SH-SY5Y (cell line): ENCODE results near the gene MAPK8IP3.

ENCODE experiments used
- GATA2 ChIP-seq: IDR thresholded peaks from 2 replicates; pipeline ENCODE4 v1.6.1; 2011; ENCODE audit warnings: mild to moderate bottlenecking, low read depth, low read length
- GATA3 ChIP-seq: IDR thresholded peaks from 2 replicates; pipeline ENCODE4 v1.6.1; 2011; ENCODE audit warnings: low read depth, mild to moderate bottlenecking, low read length, moderate library complexity

The MAPK8IP3 gene

GRCh38 chr16:1749152-1750117 lies 43.4 kb downstream of the MAPK8IP3 start:
- no peak for TF ChIP-seq GATA2
- no peak for TF ChIP-seq GATA3

GRCh38 chr16:1751946-1752345 lies 46.0 kb downstream of the MAPK8IP3 start:
- TF ChIP-seq GATA2 (no peak), GATA3 (no peak)

GRCh38 chr16:1752853-1753252 lies 46.9 kb downstream of the MAPK8IP3 start:
- TF ChIP-seq GATA2 (no peak), GATA3 (no peak)

- TF ChIP-seq GATA2 (no peak), GATA3 (no peak)
Observed at GRCh38 chr16:1754204-1754603, 48.2 kb downstream of the MAPK8IP3 start.

- TF ChIP-seq GATA3 (no peak), GATA2 (no peak)
Observed at GRCh38 chr16:1757714-1758461, 51.9 kb downstream of the MAPK8IP3 start.

- no peak for TF ChIP-seq GATA3
- TF ChIP-seq GATA2 = no peak
Observed at GRCh38 chr16:1758923-1759322, 52.9 kb downstream of the MAPK8IP3 start.

GRCh38 chr16:1759511-1759910 lies 53.5 kb downstream of the MAPK8IP3 start:
- no peak for TF ChIP-seq GATA2
- no peak for TF ChIP-seq GATA3

GRCh38 chr16:1760911-1761310 lies 54.9 kb downstream of the MAPK8IP3 start:
- no peak for TF ChIP-seq GATA2
- no peak for TF ChIP-seq GATA3

- TF ChIP-seq GATA3 (no peak), GATA2 (no peak)
Observed at GRCh38 chr16:1761751-1762150, 55.8 kb downstream of the MAPK8IP3 start.

GRCh38 chr16:1762196-1762878 lies 56.3 kb downstream of the MAPK8IP3 start:
- TF ChIP-seq GATA3 = no peak
- no peak for TF ChIP-seq GATA2

GRCh38 chr16:1762879-1763520 lies 57.0 kb downstream of the MAPK8IP3 start:
- TF ChIP-seq GATA2 (no peak), GATA3 (no peak)

GRCh38 chr16:1763521-1764511 lies 57.8 kb downstream of the MAPK8IP3 start:
- TF ChIP-seq GATA3 (no peak), GATA2 (no peak)
